ENCODE measurements around the gene SPR. TPM values are rescaled to one million over a fixed set of nuclear protein-coding genes. Genes with fewer than 3 reads are reported as not detected.
A peak's percentile ranks its signal among the peaks of the same experiment; 100 is the strongest.

The SPR gene
- polyA plus RNA-seq, 1 donor, result 23.8 TPM

DNA sequence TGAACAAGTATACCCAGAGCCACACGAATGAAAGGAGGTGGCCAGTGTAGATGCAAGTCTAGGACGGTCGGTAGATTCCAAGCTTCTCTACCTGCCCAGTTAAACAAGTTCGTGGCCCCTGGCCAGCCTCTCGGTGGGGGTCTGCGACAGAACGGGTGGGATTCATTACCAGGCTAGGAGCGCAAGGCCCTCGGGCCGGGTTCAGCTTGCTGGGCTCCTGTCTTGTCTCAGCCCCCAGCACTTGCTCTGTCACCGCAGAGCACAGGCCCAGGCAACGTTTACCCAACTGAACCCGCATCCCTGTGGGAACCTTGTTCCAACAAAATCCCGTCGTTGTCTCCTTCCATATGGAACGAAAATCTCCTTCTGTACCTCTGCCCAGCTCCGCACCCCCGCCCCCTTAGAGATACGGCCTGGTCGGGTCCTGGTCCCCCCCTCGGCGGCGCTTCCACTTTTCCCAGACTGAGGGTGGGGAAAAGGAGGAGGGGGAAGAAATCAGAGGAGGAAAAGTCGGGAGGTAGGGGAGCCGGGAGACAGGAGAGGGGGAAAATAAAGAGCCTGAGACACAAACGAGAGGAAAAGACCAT, 28.2 kb downstream of the SPR start:
- no CpG with 5 or more reads among the region's 26 CpGs for WGBS (ENCODE audit: insufficient coverage, low lambda C conversion rate)
- H3K36me3 ChIP-seq (ENCODE audit: control insufficient read depth, insufficient read depth, low read length), result no peaks in the 10 kb centered on the region
- no peak for DNase-seq
- peaks cover 14% of the 10 kb centered on the region for H3K9me3 ChIP-seq (ENCODE audit: control insufficient read depth, low read depth, low read length)
- H3K4me1 ChIP-seq (ENCODE audit: control insufficient read depth, insufficient read depth, low read length), result peaks cover 20% of the 10 kb centered on the region
- H3K27me3 ChIP-seq (ENCODE audit: control insufficient read depth, insufficient read depth, low read length), result peaks cover 92% of the 10 kb centered on the region
- H3K4me3 ChIP-seq (ENCODE audit: low read length), result peak overlapping the region; percentile 40
- no peak overlapping the region for H3K27ac ChIP-seq (ENCODE audit: low read length)

DNA sequence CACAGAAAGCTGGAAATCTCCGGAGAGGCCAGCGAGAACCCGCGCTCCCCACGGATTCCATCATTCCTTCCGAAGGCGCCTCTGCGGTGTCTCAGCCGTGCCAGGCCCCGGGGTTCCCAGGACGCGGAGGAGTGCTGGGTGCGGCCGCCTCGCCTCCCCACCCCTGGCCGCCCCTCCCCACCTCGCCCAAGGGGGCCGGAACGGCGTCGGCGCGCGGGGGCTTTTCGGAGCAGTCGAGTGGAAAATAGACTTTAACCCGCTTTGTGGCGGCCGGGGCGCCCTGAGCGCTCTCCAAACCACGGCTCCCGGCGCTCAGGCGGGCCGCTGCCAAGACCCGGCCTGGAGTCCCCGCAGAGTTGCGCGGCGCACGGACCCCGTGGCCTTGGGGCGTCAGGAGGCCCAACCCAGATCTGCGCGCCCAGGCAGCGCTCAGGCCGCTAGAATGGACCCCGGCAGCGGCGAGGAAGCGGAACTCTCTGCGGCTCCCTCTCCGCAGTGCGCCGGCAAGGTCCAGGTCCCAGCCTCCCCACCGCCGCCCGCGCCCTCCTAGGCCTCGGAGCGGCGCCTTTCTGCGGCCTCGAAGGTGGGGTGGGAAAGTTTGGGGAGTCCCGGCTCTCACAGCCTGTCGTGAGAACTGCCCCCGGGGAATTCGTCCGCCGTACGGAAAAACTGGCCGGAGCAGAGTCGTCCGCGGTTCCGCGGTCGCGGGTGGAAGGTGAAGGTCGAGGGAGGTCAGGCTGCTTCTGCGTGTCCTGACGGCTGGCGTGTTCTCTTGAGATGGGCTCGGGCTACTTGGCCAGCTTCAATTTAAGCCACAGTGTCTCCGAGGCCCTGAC, 28.9 kb downstream of the SPR start:
- DNase-seq, result peak; percentile 66 to 88
- H3K27ac ChIP-seq (ENCODE audit: low read length), result no peak overlapping the region
- no peaks in the 10 kb centered on the region for H3K36me3 ChIP-seq (ENCODE audit: control insufficient read depth, insufficient read depth, low read length)
- peak overlapping the region; percentile 40 for H3K4me3 ChIP-seq (ENCODE audit: low read length)
- peaks cover 25% of the 10 kb centered on the region for H3K4me1 ChIP-seq (ENCODE audit: control insufficient read depth, insufficient read depth, low read length)
- no CpG with 5 or more reads among the region's 86 CpGs for WGBS (ENCODE audit: insufficient coverage, low lambda C conversion rate)
- H3K27me3 ChIP-seq (ENCODE audit: control insufficient read depth, insufficient read depth, low read length), result peaks cover 92% of the 10 kb centered on the region
- H3K9me3 ChIP-seq (ENCODE audit: control insufficient read depth, low read depth, low read length), result peaks cover 20% of the 10 kb centered on the region

DNA sequence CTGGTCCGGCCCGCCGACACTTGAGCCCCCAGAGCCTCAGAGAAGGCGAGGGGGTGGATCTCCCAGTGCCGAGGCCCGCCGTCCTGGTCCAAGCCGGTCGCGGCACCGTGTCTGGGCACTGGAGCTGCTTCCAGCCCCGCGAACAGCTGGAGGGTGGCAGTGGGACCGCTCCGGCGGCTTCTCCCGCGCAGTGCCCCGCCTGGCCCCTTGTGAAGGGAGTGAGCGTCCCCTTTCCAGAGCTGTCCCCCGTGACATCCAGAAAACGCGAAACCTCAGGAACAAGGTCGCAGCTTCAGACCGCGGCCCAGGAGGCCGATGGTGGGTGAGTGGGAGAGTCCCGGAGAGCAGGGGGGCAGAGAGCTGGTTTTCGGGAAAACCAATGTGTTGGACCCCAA, 29.5 kb downstream of the SPR start:
- no peak for DNase-seq
- Histone ChIP-seq H3K4me3 (ENCODE audit: low read length) (peak overlapping the region; percentile 40), H3K4me1 (ENCODE audit: control insufficient read depth, insufficient read depth, low read length) (peaks cover 25% of the 10 kb centered on the region), H3K27ac (ENCODE audit: low read length) (no peak overlapping the region), H3K27me3 (ENCODE audit: control insufficient read depth, insufficient read depth, low read length) (peaks cover 92% of the 10 kb centered on the region), H3K9me3 (ENCODE audit: control insufficient read depth, low read depth, low read length) (peaks cover 20% of the 10 kb centered on the region), H3K36me3 (ENCODE audit: control insufficient read depth, insufficient read depth, low read length) (no peaks in the 10 kb centered on the region)
- WGBS (ENCODE audit: insufficient coverage, low lambda C conversion rate), result no CpG with 5 or more reads among the region's 29 CpGs

DNA sequence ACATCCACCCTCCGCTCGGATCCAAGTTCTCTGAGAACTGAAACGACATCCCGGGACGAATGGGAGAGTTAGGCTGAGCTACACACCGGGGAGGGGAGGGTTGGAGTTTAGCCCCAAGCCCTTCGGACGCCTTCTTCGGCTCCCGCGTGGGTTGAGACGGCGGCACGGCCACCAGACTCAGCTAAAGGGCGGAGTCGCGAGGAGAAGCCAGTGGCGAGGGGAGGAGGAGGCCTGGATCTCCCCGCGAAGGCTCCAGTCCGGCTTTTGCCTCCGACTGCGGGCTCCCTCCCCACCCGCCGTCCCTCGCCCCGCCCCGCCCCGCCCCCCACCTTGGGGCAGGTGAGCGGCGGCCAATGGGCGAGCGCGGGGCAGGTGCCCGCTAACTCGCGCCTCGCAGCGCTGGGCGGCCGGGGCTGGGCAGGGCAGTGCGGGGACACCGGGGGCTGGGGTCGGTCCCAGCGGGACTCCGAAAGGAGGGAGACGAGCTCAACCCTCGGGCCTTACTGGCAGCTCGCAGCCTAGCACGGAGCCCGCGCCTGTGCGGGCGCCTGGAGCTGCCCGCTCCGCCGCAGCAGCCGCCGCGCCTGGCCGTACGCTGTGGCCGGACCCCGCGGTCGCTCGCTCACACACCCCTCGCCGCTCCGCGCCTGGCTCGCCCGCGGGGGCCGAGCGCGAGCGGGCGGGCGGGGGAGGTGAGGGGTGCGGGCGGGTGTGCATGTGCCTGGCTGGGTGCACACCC, 30.1 kb downstream of the SPR start, which contains the start of gene EMX1:
TSS of gene EMX1 (plus strand) at position 382 of the 739 bp plus-strand sequence. CDS start at position 716, 334 bp downstream.
- Histone ChIP-seq H3K27ac (ENCODE audit: low read length) (no peak within 1 kb of the TSS), H3K27me3 (ENCODE audit: control insufficient read depth, insufficient read depth, low read length) (peaks cover 92% of the 10 kb centered on the region), H3K36me3 (ENCODE audit: control insufficient read depth, insufficient read depth, low read length) (no peaks in the 10 kb centered on the region), H3K4me3 (ENCODE audit: low read length) (peak within 1 kb of the TSS; percentile 40), H3K4me1 (ENCODE audit: control insufficient read depth, insufficient read depth, low read length) (peaks cover 25% of the 10 kb centered on the region), H3K9me3 (ENCODE audit: control insufficient read depth, low read depth, low read length) (peaks cover 20% of the 10 kb centered on the region)
- no CpG with 5 or more reads among the region's 82 CpGs for WGBS (ENCODE audit: insufficient coverage, low lambda C conversion rate)
- peak; percentile 54 to 84 for DNase-seq

DNA sequence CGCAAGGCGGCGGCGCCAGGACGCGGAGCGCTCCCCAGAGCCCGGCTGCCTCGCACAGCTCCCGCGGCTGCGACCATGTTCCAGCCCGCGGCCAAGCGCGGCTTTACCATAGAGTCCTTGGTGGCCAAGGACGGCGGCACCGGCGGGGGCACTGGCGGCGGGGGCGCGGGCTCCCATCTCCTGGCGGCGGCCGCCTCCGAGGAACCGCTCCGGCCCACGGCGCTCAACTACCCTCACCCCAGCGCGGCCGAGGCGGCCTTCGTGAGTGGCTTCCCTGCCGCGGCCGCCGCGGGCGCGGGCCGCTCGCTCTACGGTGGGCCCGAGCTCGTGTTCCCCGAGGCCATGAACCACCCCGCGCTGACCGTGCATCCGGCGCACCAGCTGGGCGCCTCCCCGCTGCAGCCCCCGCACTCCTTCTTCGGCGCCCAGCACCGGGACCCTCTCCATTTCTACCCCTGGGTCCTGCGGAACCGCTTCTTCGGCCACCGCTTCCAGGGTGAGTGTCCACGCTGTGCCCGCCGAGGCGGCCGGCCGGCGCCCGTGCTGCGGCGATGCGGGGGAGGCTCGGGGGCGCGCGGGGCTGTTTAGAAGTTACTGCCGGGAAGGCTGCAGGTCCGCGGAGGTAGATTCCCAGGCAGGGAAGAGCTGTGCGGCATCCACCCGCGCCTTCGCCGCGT, 30.8 kb downstream of the SPR start:
- peak in 1 of 2 donors; percentile 39 for DNase-seq
- H3K27me3 ChIP-seq (ENCODE audit: control insufficient read depth, insufficient read depth, low read length), result peaks cover 96% of the 10 kb centered on the region
- WGBS (ENCODE audit: insufficient coverage, low lambda C conversion rate), result no CpG with 5 or more reads among the region's 89 CpGs
- H3K4me3 ChIP-seq (ENCODE audit: low read length), result no peak overlapping the region
- peaks cover 20% of the 10 kb centered on the region for H3K9me3 ChIP-seq (ENCODE audit: control insufficient read depth, low read depth, low read length)
- no peaks in the 10 kb centered on the region for H3K36me3 ChIP-seq (ENCODE audit: control insufficient read depth, insufficient read depth, low read length)
- peaks cover 25% of the 10 kb centered on the region for H3K4me1 ChIP-seq (ENCODE audit: control insufficient read depth, insufficient read depth, low read length)
- H3K27ac ChIP-seq (ENCODE audit: low read length), result no peak overlapping the region

DNA sequence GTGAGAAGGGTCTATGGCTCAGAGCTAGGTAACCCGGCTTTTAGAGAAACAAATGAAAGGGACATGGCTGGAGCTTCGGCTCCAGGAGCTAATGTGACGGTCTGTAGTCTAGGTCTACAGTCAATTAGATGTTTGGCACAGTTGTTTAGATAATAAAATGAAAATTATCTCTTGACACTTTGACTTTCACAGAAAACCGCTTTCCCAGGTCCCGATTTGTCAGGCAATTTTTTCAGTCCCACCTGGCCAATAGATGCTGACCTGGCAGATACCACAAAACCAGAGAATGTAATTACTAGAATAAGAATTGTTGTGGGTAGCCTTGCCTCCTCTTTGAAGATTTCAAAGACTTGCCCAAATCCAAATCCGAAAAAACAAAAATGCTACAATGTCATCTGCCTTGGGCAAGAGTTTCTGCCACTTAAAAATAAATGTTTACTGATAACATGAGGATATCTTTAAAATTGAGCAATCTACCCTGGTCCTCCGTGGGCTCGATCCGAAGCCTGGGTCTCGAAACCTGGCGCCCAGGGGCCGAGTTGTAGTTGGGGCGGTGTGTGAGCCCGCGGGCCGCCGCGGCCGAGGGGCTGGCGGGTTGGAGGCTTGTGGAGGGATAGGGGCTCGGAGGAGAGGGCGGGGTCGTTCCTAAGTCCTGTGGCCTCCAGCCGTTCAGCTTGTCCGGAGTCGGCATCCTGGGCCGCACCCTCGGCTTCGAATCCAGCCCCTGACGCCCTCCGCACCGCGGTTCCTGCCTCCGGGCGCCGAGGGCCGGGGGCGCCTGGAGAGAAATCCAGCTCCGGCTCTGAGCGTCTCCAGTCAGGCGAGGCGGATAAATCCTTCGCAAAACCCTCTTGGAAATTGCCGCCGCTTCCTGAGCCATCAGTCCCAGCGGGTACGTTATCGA, 32.5 kb downstream of the SPR start:
- DNase-seq, result no peak
- peaks cover 25% of the 10 kb centered on the region for H3K4me1 ChIP-seq (ENCODE audit: control insufficient read depth, insufficient read depth, low read length)
- no peak overlapping the region for H3K4me3 ChIP-seq (ENCODE audit: low read length)
- H3K27ac ChIP-seq (ENCODE audit: low read length), result no peak overlapping the region
- WGBS (ENCODE audit: insufficient coverage, low lambda C conversion rate), result 0% methylated on average over 2 of the region's 48 CpGs
- H3K27me3 ChIP-seq (ENCODE audit: control insufficient read depth, insufficient read depth, low read length), result peaks cover 96% of the 10 kb centered on the region
- H3K9me3 ChIP-seq (ENCODE audit: control insufficient read depth, low read depth, low read length), result peaks cover 25% of the 10 kb centered on the region
- no peaks in the 10 kb centered on the region for H3K36me3 ChIP-seq (ENCODE audit: control insufficient read depth, insufficient read depth, low read length)

DNA sequence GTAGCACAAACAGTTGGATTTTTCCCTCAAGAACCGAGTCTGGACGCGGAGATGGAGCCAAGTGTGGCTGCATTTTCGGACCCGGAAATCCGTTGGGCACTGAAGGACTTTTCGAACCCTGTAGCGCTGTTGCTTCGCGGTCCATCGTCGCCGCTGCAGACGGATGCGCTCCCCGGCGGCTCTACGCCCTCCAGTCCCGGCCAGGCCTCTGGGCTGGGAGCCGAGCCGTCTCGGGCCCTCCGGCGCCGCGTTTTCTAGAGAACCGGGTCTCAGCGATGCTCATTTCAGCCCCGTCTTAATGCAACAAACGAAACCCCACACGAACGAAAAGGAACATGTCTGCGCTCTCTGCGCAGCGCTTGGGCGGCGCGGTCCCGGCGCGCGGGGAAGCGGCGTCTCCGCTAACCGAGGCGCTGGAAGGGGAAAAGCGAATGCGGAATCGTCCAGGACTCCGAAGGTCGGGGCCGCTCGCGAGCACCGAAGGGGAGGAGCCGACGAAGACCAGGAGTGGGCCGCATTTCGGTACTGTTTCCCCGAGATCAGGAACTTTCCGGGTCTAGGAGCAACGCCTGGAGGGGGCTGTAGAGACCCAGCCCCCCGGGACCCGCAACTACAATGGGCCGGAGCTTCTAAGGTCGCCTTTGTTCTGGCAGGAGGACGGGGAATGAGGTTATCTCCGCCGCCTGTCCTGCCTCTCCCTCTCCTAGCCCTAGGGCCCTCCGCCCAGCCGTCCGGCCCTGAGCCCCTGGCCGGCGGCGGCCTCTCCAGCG, 33.3 kb downstream of the SPR start:
- H3K4me3 ChIP-seq (ENCODE audit: low read length), result no peak overlapping the region
- peaks cover 96% of the 10 kb centered on the region for H3K27me3 ChIP-seq (ENCODE audit: control insufficient read depth, insufficient read depth, low read length)
- no peaks in the 10 kb centered on the region for H3K36me3 ChIP-seq (ENCODE audit: control insufficient read depth, insufficient read depth, low read length)
- peak in 1 of 2 donors; percentile 47 for DNase-seq
- H3K9me3 ChIP-seq (ENCODE audit: control insufficient read depth, low read depth, low read length), result peaks cover 31% of the 10 kb centered on the region
- no CpG with 5 or more reads among the region's 77 CpGs for WGBS (ENCODE audit: insufficient coverage, low lambda C conversion rate)
- H3K4me1 ChIP-seq (ENCODE audit: control insufficient read depth, insufficient read depth, low read length), result peaks cover 22% of the 10 kb centered on the region
- no peak overlapping the region for H3K27ac ChIP-seq (ENCODE audit: low read length)

DNA sequence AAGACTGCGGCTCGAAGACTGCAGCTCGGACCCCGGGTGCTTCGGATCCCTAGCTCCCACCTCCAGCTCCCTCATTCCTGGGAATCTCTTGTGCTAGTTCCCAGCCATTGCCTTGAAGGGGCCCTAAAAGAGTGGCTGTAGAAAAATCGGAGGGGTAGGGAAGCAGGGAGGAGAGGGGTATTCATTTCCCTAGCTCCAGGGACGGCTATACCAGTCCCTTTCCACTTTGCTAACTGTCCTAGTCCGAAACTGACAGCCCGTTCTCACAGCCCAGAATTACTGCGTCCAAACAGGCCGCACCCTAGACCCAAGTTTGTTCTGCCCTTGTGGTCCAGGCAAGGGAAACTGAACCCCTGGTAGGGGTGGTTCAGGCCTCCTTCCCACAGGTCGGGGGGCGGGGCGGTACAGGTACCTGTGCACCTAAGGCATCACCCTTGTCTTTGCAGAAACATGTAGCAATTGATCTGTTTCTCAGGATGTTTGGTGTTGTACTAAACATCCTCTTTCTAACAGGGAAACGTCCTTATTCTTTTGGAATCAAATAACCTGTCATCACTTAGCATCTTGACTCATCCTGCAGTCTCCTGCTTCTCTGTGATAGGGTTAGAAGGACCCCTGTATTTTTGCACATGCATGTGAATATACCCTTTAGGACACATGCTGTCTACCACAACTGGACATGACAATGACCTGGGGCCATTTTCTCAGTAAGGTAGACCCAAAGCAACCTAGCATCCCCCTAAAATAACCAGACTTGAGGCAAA, 34.1 kb downstream of the SPR start:
- H3K36me3 ChIP-seq (ENCODE audit: control insufficient read depth, insufficient read depth, low read length), result no peaks in the 10 kb centered on the region
- peaks cover 94% of the 10 kb centered on the region for H3K27me3 ChIP-seq (ENCODE audit: control insufficient read depth, insufficient read depth, low read length)
- peaks cover 29% of the 10 kb centered on the region for H3K9me3 ChIP-seq (ENCODE audit: control insufficient read depth, low read depth, low read length)
- peaks cover 19% of the 10 kb centered on the region for H3K4me1 ChIP-seq (ENCODE audit: control insufficient read depth, insufficient read depth, low read length)
- 0% methylated on average over 1 of the region's 15 CpGs for WGBS (ENCODE audit: insufficient coverage, low lambda C conversion rate)
- no peak for DNase-seq
- no peak overlapping the region for H3K27ac ChIP-seq (ENCODE audit: low read length)
- H3K4me3 ChIP-seq (ENCODE audit: low read length), result no peak overlapping the region
